GM13976 (cell line): Measurements from ENCODE around the gene ABHD10.

Experiments
- DNase-seq: peaks from one replicate; pipeline ENCODE4 v3.0.0; 2012; ENCODE audit warnings: low spot score
- CTCF ChIP-seq: IDR thresholded peaks from 2 replicates; pipeline ENCODE4 v1.5.1; 2012; ENCODE audit warnings: borderline replicate concordance, mild to moderate bottlenecking; ENCODE audit not compliant: insufficient read depth; ENCODE audit errors: extremely low read depth, missing control alignments, control extremely low read depth
- in situ Hi-C: fragments of 300-500 bp; cut with MboI; formaldehyde crosslinking; loops from one replicate; pipeline ENCODE4 v1.12.0; 2022; ENCODE audit warnings: low sequenced_read_pairs, mixed read lengths, inconsistent platforms; ENCODE audit not compliant: unreplicated experiment

ABHD10 gene

DNA sequence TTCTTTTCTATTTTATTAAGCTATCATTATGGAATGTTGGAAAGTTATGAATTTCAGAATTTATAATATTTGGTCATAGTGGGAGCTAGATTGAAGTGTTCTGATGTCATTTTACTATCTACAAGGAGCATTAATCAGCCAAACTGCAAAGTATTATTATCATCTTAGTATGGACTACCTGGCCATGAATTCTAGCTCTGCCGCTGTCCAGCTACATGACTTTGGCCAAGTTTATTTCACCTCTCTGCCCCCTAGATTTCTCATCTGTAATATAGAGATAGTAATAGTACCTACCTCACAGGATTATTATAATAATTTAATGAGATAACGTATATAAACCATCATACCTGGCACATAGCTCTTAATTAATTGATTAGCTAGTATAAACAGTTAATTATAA lies 27.8 kb upstream of the ABHD10 start:
- no peak for DNase-seq
- in situ Hi-C loops: no loop called here
- no peak for TF ChIP-seq CTCF

GRCh38 chr3:111952086-111952485 lies 26.7 kb upstream of the ABHD10 start:
- DNase-seq: no peak
- no peak for TF ChIP-seq CTCF
- in situ Hi-C loops: no loop called here

GRCh38 chr3:111952866-111953450 lies 25.9 kb upstream of the ABHD10 start:
- TF ChIP-seq CTCF: no peak
- in situ Hi-C loops: no loop called here
- no peak for DNase-seq

DNA sequence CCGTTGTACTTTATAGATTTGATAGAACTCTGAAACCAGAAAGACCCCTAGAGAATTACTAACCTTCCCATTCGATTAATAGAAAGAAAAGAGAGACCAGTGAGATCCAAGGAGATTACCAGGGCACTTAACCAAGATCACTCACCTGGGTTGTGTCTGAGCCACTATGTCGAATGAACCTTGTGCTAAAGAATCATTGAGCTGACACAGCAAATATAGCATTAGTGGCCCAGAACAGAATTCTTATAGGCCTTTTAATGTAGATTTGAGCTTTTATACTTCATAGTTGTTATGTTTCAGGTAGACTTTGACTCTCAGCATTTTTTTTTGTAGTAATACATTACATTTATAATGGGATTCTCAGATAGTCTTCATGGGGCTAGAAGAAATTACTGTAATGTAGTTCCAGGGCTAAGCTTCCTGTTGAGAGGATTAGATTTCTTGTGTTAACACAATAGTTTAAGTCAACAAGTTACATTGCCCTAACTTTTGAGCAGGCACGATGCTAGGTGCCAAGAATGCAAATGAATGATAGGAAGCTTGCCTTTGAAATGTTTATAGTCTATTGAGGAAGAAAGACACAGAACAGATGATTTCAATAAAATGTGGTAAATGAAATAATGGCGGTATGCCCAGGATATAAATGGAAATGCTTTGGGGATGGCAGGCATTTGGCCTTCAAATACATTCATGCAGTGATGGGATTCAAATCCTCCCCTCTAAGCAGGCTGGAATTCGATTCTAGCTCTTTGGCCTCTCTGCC lies 24.4 kb upstream of the ABHD10 start:
- no peak for TF ChIP-seq CTCF
- no peak for DNase-seq
- in situ Hi-C loops: no loop called here

GRCh38 chr3:111955876-111956275 lies 22.9 kb upstream of the ABHD10 start:
- no peak for TF ChIP-seq CTCF
- no peak for DNase-seq
- in situ Hi-C loops: no loop called here

DNA sequence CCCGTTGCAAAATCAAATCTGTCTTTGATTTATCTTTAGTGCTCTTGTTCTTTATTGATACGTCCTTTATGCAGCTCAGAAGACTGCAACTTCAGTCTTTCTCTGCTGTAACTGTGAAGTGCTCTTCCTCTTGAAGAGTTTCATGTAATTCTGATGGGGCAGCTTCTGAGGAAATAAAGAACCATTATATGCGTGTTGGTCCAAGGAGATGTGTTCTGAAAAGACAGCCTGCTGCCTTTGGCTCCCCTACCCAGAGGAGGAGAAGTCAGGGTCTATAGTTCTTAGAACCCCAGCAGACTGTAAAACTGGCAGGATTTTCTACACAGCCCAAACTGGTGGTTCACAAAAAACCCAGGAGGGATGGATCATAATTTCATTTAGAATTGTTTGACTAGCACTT lies 22.4 kb upstream of the ABHD10 start:
- TF ChIP-seq CTCF: no peak
- in situ Hi-C loops: no loop called here
- DNase-seq: no peak
